ENCODE data around the gene TAL1. TPM values are rescaled to one million over a fixed set of nuclear protein-coding genes. Genes with fewer than 3 reads are reported as not detected.

TAL1 gene
- total RNA-seq, 1 donor: 10.8 TPM

DNA sequence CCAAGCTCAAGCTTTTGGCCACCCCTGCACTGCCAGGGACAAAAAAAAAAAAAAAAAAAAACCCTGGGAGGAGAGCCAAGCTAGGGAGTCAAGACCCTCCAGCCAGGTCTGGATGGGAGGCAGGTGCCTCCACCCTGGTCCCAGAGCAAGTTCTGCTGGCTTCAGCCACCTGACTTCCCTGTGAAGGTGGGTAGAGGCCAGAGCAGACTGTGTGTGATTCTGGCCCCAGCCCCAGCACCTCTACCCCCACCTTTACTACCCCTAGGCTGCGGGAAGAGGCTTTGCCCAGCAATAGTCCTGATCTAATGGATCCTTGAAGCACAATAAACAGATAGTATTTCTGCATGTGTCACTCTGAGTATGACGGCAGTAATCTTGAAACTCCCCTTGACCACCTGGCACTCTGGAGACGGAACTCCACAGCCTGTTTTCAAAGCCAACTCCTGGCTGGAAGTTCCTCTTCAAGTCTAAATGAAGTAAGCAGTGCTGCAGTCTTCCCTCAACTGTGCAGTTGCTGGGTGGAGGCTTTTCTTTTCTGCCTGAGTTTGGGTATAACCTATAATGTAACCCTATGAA lies 51.9 kb downstream of the TAL1 start:
- Histone ChIP-seq H3K27me3 (ENCODE audit: insufficient read depth, low read length) (peaks cover 2% of the 10 kb centered on the region), H3K4me3 (ENCODE audit: low read length) (no peak overlapping the region), H3K9me3 (ENCODE audit: low read depth, low read length) (no peaks in the 10 kb centered on the region), H3K4me1 (ENCODE audit: insufficient read depth, low read length) (peaks cover 8% of the 10 kb centered on the region)

DNA sequence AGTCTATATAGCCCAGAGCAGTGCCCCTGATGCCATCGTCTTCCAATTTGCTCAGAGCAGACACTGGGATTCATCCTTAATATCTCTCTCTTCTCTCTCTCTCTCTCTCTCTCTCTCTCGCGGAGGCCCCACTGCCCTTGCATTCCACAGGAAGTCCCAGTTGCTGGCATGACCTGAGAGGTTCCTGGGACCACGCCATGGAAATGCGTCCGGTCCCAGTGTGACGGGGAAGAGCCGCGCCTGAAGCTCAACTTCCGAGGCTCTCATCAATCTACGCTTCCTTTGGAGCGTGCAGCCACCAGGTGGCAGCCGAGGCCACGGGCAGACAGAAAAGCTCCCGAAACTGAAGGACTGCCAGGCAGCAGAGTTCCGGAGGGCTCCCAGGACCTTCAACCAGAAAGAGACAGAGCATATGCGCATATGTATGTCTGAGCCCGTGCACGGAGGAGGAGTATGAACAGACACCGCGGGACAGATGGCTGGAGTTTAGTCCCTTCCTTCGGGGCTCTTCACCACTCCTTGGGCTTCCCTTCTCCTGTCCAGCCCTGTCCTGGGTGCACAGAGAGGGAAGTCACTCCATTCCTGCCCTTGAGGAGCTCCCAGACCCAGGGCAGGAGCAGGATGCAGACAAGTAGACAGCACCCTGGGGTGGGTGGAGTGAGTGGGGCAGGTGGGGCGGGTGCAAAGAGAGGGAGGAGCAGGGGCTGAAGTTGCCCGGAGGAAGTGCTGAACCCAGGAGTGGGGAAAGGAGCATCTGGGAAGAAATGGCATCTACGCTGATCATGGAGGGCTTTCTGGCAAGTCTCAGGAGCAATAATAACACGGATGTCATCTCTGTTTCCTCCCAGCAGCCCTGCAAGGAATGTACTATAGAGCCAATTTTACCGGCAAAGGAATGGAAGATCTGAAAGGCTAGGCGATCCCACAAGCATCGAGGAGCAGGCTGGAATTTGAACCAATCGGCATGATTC lies 52.7 kb downstream of the TAL1 start:
- Histone ChIP-seq H3K9me3 (ENCODE audit: low read depth, low read length) (no peaks in the 10 kb centered on the region), H3K4me1 (ENCODE audit: insufficient read depth, low read length) (peaks cover 8% of the 10 kb centered on the region), H3K27me3 (ENCODE audit: insufficient read depth, low read length) (peaks cover 2% of the 10 kb centered on the region), H3K4me3 (ENCODE audit: low read length) (no peak overlapping the region)

DNA sequence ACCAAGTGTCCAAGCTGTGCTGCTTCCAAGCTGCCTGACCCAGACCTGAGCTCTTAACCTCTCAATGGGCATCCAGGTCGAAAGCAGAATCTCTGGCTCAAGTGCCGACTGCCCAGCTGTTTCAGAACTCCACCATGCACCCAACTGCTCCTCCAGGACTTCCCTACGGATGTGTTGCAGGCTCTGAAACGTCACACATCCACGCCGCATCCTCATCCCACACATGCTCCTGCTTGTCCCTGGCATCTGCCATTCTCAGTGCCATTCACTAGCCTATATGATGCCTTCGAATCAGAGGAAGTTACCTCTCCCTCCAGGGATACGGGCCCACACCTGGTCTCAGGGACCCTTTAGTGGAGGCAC lies 53.4 kb downstream of the TAL1 start:
- H3K4me3 ChIP-seq (ENCODE audit: low read length): no peak overlapping the region
- H3K27me3 ChIP-seq (ENCODE audit: insufficient read depth, low read length): peaks cover 2% of the 10 kb centered on the region

GRCh38 chr1:47178020-47178419 lies 54.0 kb downstream of the TAL1 start:
- Histone ChIP-seq H3K4me3 (ENCODE audit: low read length) (no peak overlapping the region), H3K4me1 (ENCODE audit: insufficient read depth, low read length) (peaks cover 8% of the 10 kb centered on the region), H3K9me3 (ENCODE audit: low read depth, low read length) (no peaks in the 10 kb centered on the region), H3K27me3 (ENCODE audit: insufficient read depth, low read length) (peaks cover 2% of the 10 kb centered on the region)

More for the DNA sequence above, 53.4 kb downstream of the TAL1 start:
- H3K4me1 ChIP-seq (ENCODE audit: insufficient read depth, low read length): peaks cover 8% of the 10 kb centered on the region
- no peaks in the 10 kb centered on the region for H3K9me3 ChIP-seq (ENCODE audit: low read depth, low read length)

- Histone ChIP-seq H3K4me1 (ENCODE audit: insufficient read depth, low read length) (peaks cover 8% of the 10 kb centered on the region), H3K4me3 (ENCODE audit: low read length) (no peak overlapping the region), H3K27me3 (ENCODE audit: insufficient read depth, low read length) (peaks cover 2% of the 10 kb centered on the region), H3K9me3 (ENCODE audit: low read depth, low read length) (no peaks in the 10 kb centered on the region)
These were observed 56.6 kb downstream of the TAL1 start for GRCh38 chr1:47175227-47175934.

DNA sequence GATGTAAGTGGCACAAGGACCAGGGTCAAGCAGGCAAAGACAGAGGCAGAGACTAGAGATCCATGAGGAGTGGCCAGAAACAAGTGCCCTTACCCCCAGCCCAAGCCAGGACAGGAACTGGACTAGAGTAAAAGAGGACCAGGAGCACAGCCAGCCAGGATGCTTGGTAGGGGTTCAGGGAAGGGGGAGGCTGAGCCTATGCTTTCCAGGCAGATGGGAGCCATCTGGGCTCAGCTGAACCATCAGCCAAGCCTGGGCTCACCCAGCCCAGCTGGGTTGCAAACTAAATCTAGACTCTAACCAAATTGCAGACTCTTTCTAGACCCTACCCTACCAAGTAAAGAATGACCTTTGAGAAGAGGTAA lies 57.4 kb downstream of the TAL1 start:
- Histone ChIP-seq H3K4me3 (ENCODE audit: low read length) (no peak overlapping the region), H3K27me3 (ENCODE audit: insufficient read depth, low read length) (no peaks in the 10 kb centered on the region), H3K9me3 (ENCODE audit: low read depth, low read length) (no peaks in the 10 kb centered on the region), H3K4me1 (ENCODE audit: insufficient read depth, low read length) (peaks cover 7% of the 10 kb centered on the region)

DNA sequence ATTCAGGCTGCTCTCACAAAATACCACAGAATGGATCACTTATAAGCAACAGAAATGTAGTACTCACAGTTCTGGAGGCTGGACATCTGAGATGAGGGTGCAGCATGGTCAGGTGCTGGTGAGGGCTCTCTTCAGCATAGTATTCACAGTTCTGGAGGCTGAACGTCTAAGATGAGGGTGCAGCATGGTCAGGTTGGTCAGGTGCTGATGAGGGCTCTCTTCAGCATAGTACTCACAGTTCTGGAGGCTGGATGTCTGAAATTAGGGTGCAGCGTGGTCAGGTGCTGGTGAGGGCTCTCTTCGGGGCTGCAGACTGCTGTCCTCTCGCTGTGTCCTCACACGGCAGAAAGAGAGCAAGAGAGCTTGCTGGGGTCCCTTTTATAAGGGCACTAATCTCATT lies 59.2 kb downstream of the TAL1 start:
- no peak overlapping the region for H3K4me3 ChIP-seq (ENCODE audit: low read length)
- no peaks in the 10 kb centered on the region for H3K9me3 ChIP-seq (ENCODE audit: low read depth, low read length)
- no peaks in the 10 kb centered on the region for H3K27me3 ChIP-seq (ENCODE audit: insufficient read depth, low read length)
- H3K4me1 ChIP-seq (ENCODE audit: insufficient read depth, low read length): no peaks in the 10 kb centered on the region

Other genes with a start within 250 kb of the TAL1 start
- not detected for gene CYP4X1, start 208.6 kb downstream of the TAL1 start, total RNA-seq
- not detected for gene CYP4Z1, start 165.0 kb downstream of the TAL1 start, total RNA-seq
- not detected for gene CYP4A22, start 94.8 kb downstream of the TAL1 start, total RNA-seq
- gene PDZK1IP1, start 42.2 kb downstream of the TAL1 start, total RNA-seq: 3.6 TPM
- 4.9 TPM for gene STIL, start 81.9 kb upstream of the TAL1 start, total RNA-seq
- gene CMPK1, start 101.6 kb upstream of the TAL1 start, total RNA-seq: 161 TPM
- gene FOXE3, start 184.1 kb upstream of the TAL1 start, total RNA-seq: not detected
- gene FOXD2, start 205.8 kb upstream of the TAL1 start, total RNA-seq: 0.42 TPM